IPS-18a (cell line): ENCODE data around the gene POTEM.
"Not testable (repeated sequence)": the region's sequence is repeated elsewhere in the genome, so short reads cannot be mapped to it uniquely, and the experiment has no call there.

ENCODE experiments used
- H3K27ac ChIP-seq: one replicate; pipeline ENCODE4 v1.5.1; 2013; ENCODE audit warnings: low read length
- H3K27me3 ChIP-seq: one replicate; pipeline ENCODE4 v1.6.1; 2013; ENCODE audit warnings: mild to moderate bottlenecking, low read length; ENCODE audit not compliant: control insufficient read depth, insufficient read depth
- H3K36me3 ChIP-seq: one replicate; pipeline ENCODE4 v1.6.1; 2013; ENCODE audit warnings: low read depth, low read length; ENCODE audit not compliant: control insufficient read depth
- H3K4me1 ChIP-seq: one replicate; pipeline ENCODE4 v1.6.1; 2013; ENCODE audit warnings: low read depth, low read length; ENCODE audit not compliant: control insufficient read depth
- H3K4me3 ChIP-seq: one replicate; pipeline ENCODE4 v1.5.1; 2013; ENCODE audit warnings: low read length
- H3K9ac ChIP-seq: one replicate; pipeline ENCODE4 v1.6.1; 2013; ENCODE audit warnings: mild to moderate bottlenecking, low read length, moderate library complexity
- H3K9me3 ChIP-seq: one replicate; pipeline ENCODE4 v1.6.1; 2013; ENCODE audit warnings: low read depth, low read length; ENCODE audit not compliant: control insufficient read depth

Gene POTEM

GRCh38 chr14:18964878-18965277 lies 2.4 kb upstream of the POTEM start:
- not testable (repeated sequence) for H3K36me3 ChIP-seq, H3K27ac ChIP-seq, H3K4me1 ChIP-seq, H3K9ac ChIP-seq, H3K9me3 ChIP-seq, H3K27me3 ChIP-seq, H3K4me3 ChIP-seq

- H3K27ac ChIP-seq, H3K9ac ChIP-seq: not testable (repeated sequence)
Observed at GRCh38 chr14:19002566-19002965, 35.3 kb downstream of the POTEM start.

GRCh38 chr14:19006490-19006889 lies 39.3 kb downstream of the POTEM start:
- H3K36me3 ChIP-seq, H3K4me1 ChIP-seq, H3K9me3 ChIP-seq, H3K9ac ChIP-seq, H3K27me3 ChIP-seq, H3K4me3 ChIP-seq, H3K27ac ChIP-seq: not testable (repeated sequence)

More at GRCh38 chr14:19002566-19002965, 35.3 kb downstream of the POTEM start:
- H3K4me3 ChIP-seq, H3K4me1 ChIP-seq, H3K27me3 ChIP-seq, H3K9me3 ChIP-seq, H3K36me3 ChIP-seq: not testable (repeated sequence)

- H3K4me3 ChIP-seq, H3K36me3 ChIP-seq, H3K27ac ChIP-seq, H3K9me3 ChIP-seq, H3K4me1 ChIP-seq, H3K27me3 ChIP-seq, H3K9ac ChIP-seq: not testable (repeated sequence)
Observed at GRCh38 chr14:19007678-19008077, 40.4 kb downstream of the POTEM start.

- not testable (repeated sequence) for H3K9me3 ChIP-seq, H3K4me1 ChIP-seq, H3K27me3 ChIP-seq, H3K36me3 ChIP-seq, H3K9ac ChIP-seq, H3K4me3 ChIP-seq, H3K27ac ChIP-seq
Observed at GRCh38 chr14:19011029-19011428, 43.8 kb downstream of the POTEM start.

GRCh38 chr14:19011703-19012102 lies 44.5 kb downstream of the POTEM start:
- H3K27me3 ChIP-seq, H3K4me1 ChIP-seq, H3K9me3 ChIP-seq: not testable (repeated sequence)

GRCh38 chr14:19015185-19015584 lies 48.0 kb downstream of the POTEM start:
- not testable (repeated sequence) for H3K4me3 ChIP-seq, H3K9ac ChIP-seq, H3K36me3 ChIP-seq, H3K27ac ChIP-seq, H3K27me3 ChIP-seq, H3K4me1 ChIP-seq, H3K9me3 ChIP-seq

More at GRCh38 chr14:19011703-19012102, 44.5 kb downstream of the POTEM start:
- H3K4me3 ChIP-seq, H3K27ac ChIP-seq, H3K36me3 ChIP-seq, H3K9ac ChIP-seq: not testable (repeated sequence)

- not testable (repeated sequence) for H3K9me3 ChIP-seq, H3K9ac ChIP-seq, H3K4me1 ChIP-seq, H3K36me3 ChIP-seq, H3K27me3 ChIP-seq, H3K4me3 ChIP-seq, H3K27ac ChIP-seq
Observed at GRCh38 chr14:19025080-19025589, 57.9 kb downstream of the POTEM start.

GRCh38 chr14:19026649-19027351 lies 59.6 kb downstream of the POTEM start:
- H3K27me3 ChIP-seq, H3K4me3 ChIP-seq, H3K9me3 ChIP-seq, H3K36me3 ChIP-seq, H3K4me1 ChIP-seq, H3K27ac ChIP-seq, H3K9ac ChIP-seq: not testable (repeated sequence)

- H3K4me3 ChIP-seq, H3K36me3 ChIP-seq, H3K4me1 ChIP-seq, H3K9me3 ChIP-seq, H3K27ac ChIP-seq, H3K27me3 ChIP-seq, H3K9ac ChIP-seq: not testable (repeated sequence)
Observed at GRCh38 chr14:19027895-19028294, 60.7 kb downstream of the POTEM start.

- not testable (repeated sequence) for H3K27ac ChIP-seq, H3K9me3 ChIP-seq, H3K4me1 ChIP-seq, H3K9ac ChIP-seq, H3K4me3 ChIP-seq, H3K27me3 ChIP-seq, H3K36me3 ChIP-seq
Observed at GRCh38 chr14:19036811-19037382, 69.7 kb downstream of the POTEM start.

- H3K9me3 ChIP-seq, result not testable (repeated sequence)
Observed at GRCh38 chr14:19038060-19038664, 70.9 kb downstream of the POTEM start.

More at GRCh38 chr14:19038060-19038664, 70.9 kb downstream of the POTEM start:
- not testable (repeated sequence) for H3K27ac ChIP-seq, H3K36me3 ChIP-seq, H3K4me1 ChIP-seq, H3K27me3 ChIP-seq, H3K4me3 ChIP-seq, H3K9ac ChIP-seq
